Epithelial cell of esophagus (primary cell): Measurements from ENCODE around the gene MAP3K12.
"Not testable (repeated sequence)": the region's sequence is repeated elsewhere in the genome, so short reads cannot be mapped to it uniquely, and the experiment has no call there.

ENCODE experiments used
- DNase-seq: peaks from one replicate; pipeline ENCODE4 v3.0.0; 2010; ENCODE audit warnings: low read depth
- H3K4me3 ChIP-seq: 2 replicates; pipeline ENCODE4 v1.5.1; 2011; ENCODE audit warnings: mild to moderate bottlenecking, low read length, control low read depth
- TF ChIP-seq, protein P1 (sequence below): IDR thresholded peaks from 2 replicates; pipeline ENCODE4 v1.5.1; 2011; ENCODE audit warnings: low read depth, mild to moderate bottlenecking, low read length, control low read depth, inconsistent platforms; ENCODE audit not compliant: insufficient read depth; ENCODE audit errors: missing control alignments

MAP3K12 gene

GRCh38 chr12:53441040-53441833 is 58.0 kb downstream of the MAP3K12 start, which contains the start of gene PRR13:
PRR13 (plus strand) TSS chr12:53441734; CDS start chr12:53442715, 981 bp downstream.
- DNase-seq, result peak; percentile 100
- TF ChIP-seq, protein P1, sequence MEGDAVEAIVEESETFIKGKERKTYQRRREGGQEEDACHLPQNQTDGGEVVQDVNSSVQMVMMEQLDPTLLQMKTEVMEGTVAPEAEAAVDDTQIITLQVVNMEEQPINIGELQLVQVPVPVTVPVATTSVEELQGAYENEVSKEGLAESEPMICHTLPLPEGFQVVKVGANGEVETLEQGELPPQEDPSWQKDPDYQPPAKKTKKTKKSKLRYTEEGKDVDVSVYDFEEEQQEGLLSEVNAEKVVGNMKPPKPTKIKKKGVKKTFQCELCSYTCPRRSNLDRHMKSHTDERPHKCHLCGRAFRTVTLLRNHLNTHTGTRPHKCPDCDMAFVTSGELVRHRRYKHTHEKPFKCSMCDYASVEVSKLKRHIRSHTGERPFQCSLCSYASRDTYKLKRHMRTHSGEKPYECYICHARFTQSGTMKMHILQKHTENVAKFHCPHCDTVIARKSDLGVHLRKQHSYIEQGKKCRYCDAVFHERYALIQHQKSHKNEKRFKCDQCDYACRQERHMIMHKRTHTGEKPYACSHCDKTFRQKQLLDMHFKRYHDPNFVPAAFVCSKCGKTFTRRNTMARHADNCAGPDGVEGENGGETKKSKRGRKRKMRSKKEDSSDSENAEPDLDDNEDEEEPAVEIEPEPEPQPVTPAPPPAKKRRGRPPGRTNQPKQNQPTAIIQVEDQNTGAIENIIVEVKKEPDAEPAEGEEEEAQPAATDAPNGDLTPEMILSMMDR, result no peak
- peak within 1 kb of the TSS; percentile 99 for H3K4me3 ChIP-seq

DNA sequence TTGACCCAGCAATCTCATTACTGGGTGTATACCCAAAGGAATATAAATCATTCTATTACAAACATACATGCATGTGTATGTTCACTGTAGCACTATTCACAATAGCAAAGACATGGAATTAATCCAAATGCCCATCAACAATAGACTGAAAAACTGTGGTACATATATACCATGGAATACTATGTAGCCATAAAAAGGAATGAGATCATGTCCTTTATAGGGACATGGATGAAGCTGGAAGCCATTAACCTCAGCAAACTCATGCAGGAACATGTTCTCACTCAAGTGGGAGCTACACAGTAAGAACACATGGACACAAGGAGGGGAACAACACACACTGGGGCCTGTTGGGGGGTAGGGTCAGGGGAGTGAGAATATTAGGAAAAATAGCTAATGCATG is 59.7 kb downstream of the MAP3K12 start:
- not testable (repeated sequence) for DNase-seq, H3K4me3 ChIP-seq

DNA sequence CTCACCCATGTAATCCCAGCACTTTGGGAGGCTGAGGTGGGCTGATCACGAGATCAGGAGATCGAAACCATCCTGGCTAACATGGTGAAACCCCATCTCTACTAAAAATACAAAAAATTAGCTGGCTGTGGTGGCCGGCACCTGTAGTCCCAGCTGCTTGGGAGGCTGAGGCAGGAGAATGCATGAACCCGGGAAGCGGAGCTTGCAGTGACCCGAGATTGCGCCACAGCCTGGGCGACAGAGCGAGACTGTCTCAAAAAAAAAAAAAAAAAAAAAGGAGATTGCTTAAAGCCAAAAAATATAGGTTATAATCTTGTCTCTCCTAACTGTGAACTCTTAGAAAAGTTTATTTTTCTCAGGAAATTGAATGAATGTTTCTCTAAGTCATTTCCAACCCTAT is 63.9 kb downstream of the MAP3K12 start:
- not testable (repeated sequence) for DNase-seq, H3K4me3 ChIP-seq

- DNase-seq, result peak; percentile 66
- no peak overlapping the region for H3K4me3 ChIP-seq
- TF ChIP-seq, protein P1, result no peak
Observed at GRCh38 chr12:53431187-53431586, 68.1 kb downstream of the MAP3K12 start.

- TF ChIP-seq, protein P1, result no peak
- DNase-seq, result no peak
- H3K4me3 ChIP-seq, result no peak overlapping the region
Observed at GRCh38 chr12:53430116-53430515, 69.1 kb downstream of the MAP3K12 start.
